Measurements from ENCODE around the gene ATP9A.

Gene ATP9A

GRCh38 chr20:51579137-51579536, 189.1 kb downstream of the ATP9A start:
- no peak for TF ChIP-seq POLR2A (IDR thresholded peaks at IDR 0.05; ENCODE audit: extremely low read depth, insufficient read length)
- no peak for TF ChIP-seq MYC (IDR thresholded peaks at IDR 0.05; ENCODE audit: low read depth, low read length)
- TF ChIP-seq, protein P1, sequence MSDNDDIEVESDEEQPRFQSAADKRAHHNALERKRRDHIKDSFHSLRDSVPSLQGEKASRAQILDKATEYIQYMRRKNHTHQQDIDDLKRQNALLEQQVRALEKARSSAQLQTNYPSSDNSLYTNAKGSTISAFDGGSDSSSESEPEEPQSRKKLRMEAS (IDR thresholded peaks at IDR 0.05; ENCODE audit: low read depth, low read length): no peak
- TF ChIP-seq, protein P2, sequence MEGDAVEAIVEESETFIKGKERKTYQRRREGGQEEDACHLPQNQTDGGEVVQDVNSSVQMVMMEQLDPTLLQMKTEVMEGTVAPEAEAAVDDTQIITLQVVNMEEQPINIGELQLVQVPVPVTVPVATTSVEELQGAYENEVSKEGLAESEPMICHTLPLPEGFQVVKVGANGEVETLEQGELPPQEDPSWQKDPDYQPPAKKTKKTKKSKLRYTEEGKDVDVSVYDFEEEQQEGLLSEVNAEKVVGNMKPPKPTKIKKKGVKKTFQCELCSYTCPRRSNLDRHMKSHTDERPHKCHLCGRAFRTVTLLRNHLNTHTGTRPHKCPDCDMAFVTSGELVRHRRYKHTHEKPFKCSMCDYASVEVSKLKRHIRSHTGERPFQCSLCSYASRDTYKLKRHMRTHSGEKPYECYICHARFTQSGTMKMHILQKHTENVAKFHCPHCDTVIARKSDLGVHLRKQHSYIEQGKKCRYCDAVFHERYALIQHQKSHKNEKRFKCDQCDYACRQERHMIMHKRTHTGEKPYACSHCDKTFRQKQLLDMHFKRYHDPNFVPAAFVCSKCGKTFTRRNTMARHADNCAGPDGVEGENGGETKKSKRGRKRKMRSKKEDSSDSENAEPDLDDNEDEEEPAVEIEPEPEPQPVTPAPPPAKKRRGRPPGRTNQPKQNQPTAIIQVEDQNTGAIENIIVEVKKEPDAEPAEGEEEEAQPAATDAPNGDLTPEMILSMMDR (IDR thresholded peaks at IDR 0.05; ENCODE audit: low read depth, low read length): no peak
- DNase-seq (ENCODE audit: low read depth): no peak
- H3K4me3 ChIP-seq (ENCODE audit: low read depth, low read length): no peak overlapping the region

GRCh38 chr20:51578145-51578459, 190.1 kb downstream of the ATP9A start:
- TF ChIP-seq, protein P1 (IDR thresholded peaks at IDR 0.05; ENCODE audit: low read depth, low read length): no peak
- TF ChIP-seq MYC (IDR thresholded peaks at IDR 0.05; ENCODE audit: low read depth, low read length) (no peak), POLR2A (IDR thresholded peaks at IDR 0.05; ENCODE audit: extremely low read depth, insufficient read length) (no peak)
- TF ChIP-seq, protein P2 (IDR thresholded peaks at IDR 0.05; ENCODE audit: low read depth, low read length): no peak
- no peak for DNase-seq (ENCODE audit: low read depth)
- H3K4me3 ChIP-seq (ENCODE audit: low read depth, low read length): no peak overlapping the region

DNA sequence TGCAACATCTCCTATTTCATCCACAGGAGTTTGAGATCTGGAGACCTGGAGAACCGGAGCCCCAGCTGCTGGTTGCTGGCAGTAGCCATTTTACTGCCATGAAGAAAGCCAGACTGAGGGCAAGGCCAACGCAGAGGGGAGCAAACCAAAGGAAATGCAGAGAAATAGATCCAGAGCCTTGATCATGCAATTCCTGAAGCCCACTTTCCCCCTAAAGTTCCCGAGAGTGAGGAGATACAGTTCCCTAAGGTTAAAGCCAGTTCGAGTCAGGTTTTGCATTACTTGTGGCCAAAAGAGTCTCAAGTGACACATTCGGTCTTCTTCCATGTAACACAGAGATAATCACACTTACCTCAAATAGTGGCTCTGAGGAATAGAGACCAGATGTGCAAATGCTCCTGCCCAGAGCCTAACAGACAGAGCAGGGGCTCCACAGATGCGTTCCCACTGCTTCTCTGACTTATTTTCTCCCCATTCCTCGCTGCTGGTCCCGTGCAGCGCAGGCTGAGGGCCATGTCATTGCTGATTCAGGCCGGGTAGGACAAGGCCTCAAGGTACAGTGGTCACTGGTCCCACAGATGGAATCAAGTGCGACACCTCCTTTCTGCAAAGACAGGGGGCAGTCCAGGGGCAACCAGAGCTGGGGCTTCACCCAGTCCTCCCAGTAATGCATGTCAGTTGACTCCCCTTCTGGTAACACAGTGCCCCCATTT, 190.6 kb downstream of the ATP9A start:
- no peak overlapping the region for H3K4me3 ChIP-seq (ENCODE audit: low read depth, low read length)
- TF ChIP-seq, protein P2 (IDR thresholded peaks at IDR 0.05; ENCODE audit: low read depth, low read length): no peak
- TF ChIP-seq, protein P1 (IDR thresholded peaks at IDR 0.05; ENCODE audit: low read depth, low read length): no peak
- no peak for TF ChIP-seq POLR2A (IDR thresholded peaks at IDR 0.05; ENCODE audit: extremely low read depth, insufficient read length)
- TF ChIP-seq MYC (IDR thresholded peaks at IDR 0.05; ENCODE audit: low read depth, low read length): no peak
- no peak for DNase-seq (ENCODE audit: low read depth)

DNA sequence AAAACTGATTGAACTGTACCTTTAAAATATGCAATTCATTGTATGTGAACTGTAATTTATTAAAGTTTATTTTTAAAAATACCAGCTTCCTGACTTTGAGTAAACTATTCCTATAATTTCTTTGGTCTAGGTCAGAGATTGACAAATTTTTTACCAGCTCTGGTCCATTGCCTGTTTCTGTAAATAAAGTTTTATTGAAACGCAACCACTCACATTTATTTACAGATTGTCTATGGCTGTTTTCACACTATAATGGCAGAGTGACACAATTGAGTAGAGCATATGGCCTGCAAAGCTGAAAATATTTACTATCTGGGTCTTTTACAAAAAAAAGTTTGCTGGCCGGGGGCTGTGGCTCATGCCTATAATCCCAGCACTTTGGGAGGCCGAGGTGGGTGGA, 192.7 kb downstream of the ATP9A start:
- DNase-seq (ENCODE audit: low read depth): no peak
- no peak overlapping the region for H3K4me3 ChIP-seq (ENCODE audit: low read depth, low read length)
- TF ChIP-seq POLR2A (IDR thresholded peaks at IDR 0.05; ENCODE audit: extremely low read depth, insufficient read length) (no peak), MYC (IDR thresholded peaks at IDR 0.05; ENCODE audit: low read depth, low read length) (no peak)
- TF ChIP-seq, protein P2 (IDR thresholded peaks at IDR 0.05; ENCODE audit: low read depth, low read length): no peak
- TF ChIP-seq, protein P1 (IDR thresholded peaks at IDR 0.05; ENCODE audit: low read depth, low read length): no peak

GRCh38 chr20:51574248-51575033, 193.7 kb downstream of the ATP9A start:
- DNase-seq (ENCODE audit: low read depth): no peak
- TF ChIP-seq, protein P1 (IDR thresholded peaks at IDR 0.05; ENCODE audit: low read depth, low read length): no peak
- TF ChIP-seq, protein P2 (IDR thresholded peaks at IDR 0.05; ENCODE audit: low read depth, low read length): no peak
- TF ChIP-seq POLR2A (IDR thresholded peaks at IDR 0.05; ENCODE audit: extremely low read depth, insufficient read length) (no peak), MYC (IDR thresholded peaks at IDR 0.05; ENCODE audit: low read depth, low read length) (no peak)
- H3K4me3 ChIP-seq (ENCODE audit: low read depth, low read length): no peak overlapping the region
